Naive thymus-derived CD4-positive, alpha-beta T cell (primary cell): Measurements from ENCODE around the gene VPS9D1. TPM values are rescaled to one million over a fixed set of nuclear protein-coding genes. Genes with fewer than 3 reads are reported as not detected.

Source experiments
- ATAC-seq: fragments of 150-1000 bp; cut with Tn5 transposase; 2 replicates; pipeline ENCODE4 v1.10.0; 2021; ENCODE audit warnings: mild to moderate bottlenecking, moderate library complexity
- CTCF ChIA-PET: fragments of 350-600 bp; sonication (Branson Sonifier 250); formaldehyde crosslinking; loops from one replicate; lab custom pipeline; 2021; ENCODE audit warnings: antibody characterized with exemption; lab: Charles Lee
- POLR2A ChIA-PET: fragments of 350-600 bp; sonication (Branson Sonifier 250); formaldehyde crosslinking; loops from one replicate; lab custom pipeline; 2021; ENCODE audit warnings: antibody characterized with exemption, inconsistent platforms; lab: Charles Lee
- DNase-seq, 9 donors: peaks; one replicate each; pipeline versions ENCODE4 v3.0.0 to v3.0.0-alpha.2; 2020 to 2022; ENCODE audit warnings: mixed read lengths in 1 of 9
- H3K27ac ChIP-seq: one replicate; pipeline ENCODE4 v1.7.0; 2013; ENCODE audit warnings: mild to moderate bottlenecking, low read depth, low read length, moderate library complexity
- H3K27me3 ChIP-seq, 2 donors: one replicate each; pipeline ENCODE4 v1.7.0; 2013; ENCODE audit warnings: low read length in 2 of 2, mild to moderate bottlenecking in 2 of 2, moderate library complexity in 2 of 2; ENCODE audit not compliant: control insufficient read depth in 2 of 2, insufficient read depth in 2 of 2
- H3K36me3 ChIP-seq, 3 experiments: 1 replicate in 2 of 3; 2 replicates in 1 of 3; pipeline ENCODE4 v1.7.0; 2013; ENCODE audit warnings: low read length in 3 of 3, mild to moderate bottlenecking in 3 of 3, moderate library complexity in 1 of 3; ENCODE audit not compliant: insufficient read depth in 3 of 3, control insufficient read depth in 2 of 3
- H3K4me1 ChIP-seq, 2 donors: one replicate each; pipeline ENCODE4 v1.7.0; 2013; ENCODE audit warnings: low read length in 2 of 2, mild to moderate bottlenecking in 2 of 2, moderate library complexity in 1 of 2; ENCODE audit not compliant: control insufficient read depth in 2 of 2, insufficient read depth in 2 of 2
- H3K4me3 ChIP-seq: 2 replicates; pipeline ENCODE4 v1.7.0; 2013; ENCODE audit warnings: mild to moderate bottlenecking, low read length
- H3K9me3 ChIP-seq, 3 experiments: 1 replicate in 2 of 3; 2 replicates in 1 of 3; pipeline ENCODE4 v1.7.0; 2013; ENCODE audit warnings: low read length in 3 of 3; ENCODE audit not compliant: control insufficient read depth in 2 of 3
- H3K27ac Mint-ChIP-seq, 9 donors: one replicate each; pipeline ENCODE4 v1.8.0; 2020 to 2022; ENCODE audit warnings: mixed read lengths in 9 of 9, mild to moderate bottlenecking in 8 of 9, moderate library complexity in 5 of 9, inconsistent platforms in 2 of 9
- H3K27me3 Mint-ChIP-seq, 5 donors: one replicate each; pipeline ENCODE4 v1.8.0; 2021 to 2022; ENCODE audit warnings: mixed read lengths in 5 of 5, mild to moderate bottlenecking in 1 of 5
- H3K36me3 Mint-ChIP-seq, 5 donors: one replicate each; pipeline ENCODE4 v1.8.0; 2020 to 2022; ENCODE audit warnings: mixed read lengths in 5 of 5, mild to moderate bottlenecking in 3 of 5, inconsistent platforms in 1 of 5
- H3K4me1 Mint-ChIP-seq, 7 donors: one replicate each; pipeline ENCODE4 v1.8.0; 2020 to 2022; ENCODE audit warnings: mixed read lengths in 7 of 7, mild to moderate bottlenecking in 3 of 7, inconsistent platforms in 1 of 7
- H3K4me3 Mint-ChIP-seq, 10 donors: one replicate each; pipeline ENCODE4 v1.8.0; 2020 to 2022; ENCODE audit warnings: mild to moderate bottlenecking in 10 of 10, mixed read lengths in 10 of 10, moderate library complexity in 6 of 10, inconsistent platforms in 2 of 10
- H3K9me3 Mint-ChIP-seq, 11 donors: one replicate each; pipeline ENCODE4 v1.8.0; 2020 to 2022; ENCODE audit warnings: mixed read lengths in 11 of 11, mild to moderate bottlenecking in 4 of 11, inconsistent platforms in 1 of 11, moderate library complexity in 1 of 11
- intact Hi-C, 2 donors: fragments of 100-400 bp; cut with micrococcal nuclease; formaldehyde crosslinking; loops; one replicate each; pipeline ENCODE4 v1.15.1; 2023
- polyA plus RNA-seq, 2 donors: library from polyadenylated mRNA; unstranded; fragments of 300-500 nt; fragmentation: Illumina TruSeq; gene quantifications; one replicate each; pipeline ENCODE4 v1.2.3, GENCODE V29; 2021
- total RNA-seq, 6 experiments: library from RNA in 5 of 6; stranded (reverse) in 5 of 6; gene quantifications; 1 replicate in 5 of 6; 2 replicates in 1 of 6; pipeline ENCODE4 v1.2.3 and lab custom pipeline; 2021 to 2026

VPS9D1 gene
- total and polyA plus RNA-seq, 7 experiments from 2014 or later: 0.93 to 28.9 (median 11.9) TPM

DNA sequence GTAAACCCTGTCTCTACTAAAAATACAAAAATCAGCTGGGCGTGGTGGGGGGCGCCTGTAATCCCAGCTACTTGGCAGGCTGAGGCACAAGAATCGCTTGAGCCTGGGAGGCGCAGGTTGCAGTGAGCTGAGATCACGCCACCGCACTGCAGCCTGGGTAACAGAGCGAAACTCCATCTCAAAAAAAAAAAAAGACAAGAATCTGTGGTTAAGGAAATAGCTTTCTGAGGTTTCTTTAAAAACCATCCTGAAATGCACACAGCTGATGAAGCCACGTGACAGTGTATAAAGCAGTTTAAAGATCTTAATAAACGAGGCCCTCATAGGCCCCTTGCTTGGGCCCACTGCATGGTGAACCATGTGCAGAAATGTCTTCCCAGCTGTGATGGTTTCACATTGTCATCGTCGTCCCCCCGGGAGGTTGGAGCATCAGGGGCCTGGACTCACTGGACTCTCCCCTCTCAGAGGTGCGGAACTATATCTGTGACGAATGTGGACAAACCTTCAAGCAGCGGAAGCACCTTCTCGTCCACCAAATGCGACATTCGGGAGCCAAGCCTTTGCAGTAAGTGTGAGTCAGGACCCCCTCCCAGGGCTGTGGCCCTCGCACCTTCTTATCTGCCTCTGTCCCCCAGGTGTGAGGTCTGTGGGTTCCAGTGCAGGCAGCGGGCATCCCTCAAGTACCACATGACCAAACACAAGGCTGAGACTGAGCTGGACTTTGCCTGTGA, 16.8 kb upstream of the VPS9D1 start:
- H3K36me3 Mint-ChIP-seq: peaks cover 11 to 44% (median 29%) of the 10 kb centered on the region in 5 donors
- H3K4me3 Mint-ChIP-seq: peak overlapping the region; percentile 39 to 80 (median 66)
- no peaks in the 10 kb centered on the region for H3K27me3 ChIP-seq
- POLR2A ChIA-PET: interaction anchor here (0.7 to 11.0 kb wide), 11 partner anchors 12 to 136 kb away, joined by 3 to 156 read pairs (median 4); partner anchors contain the start of genes TCF25 and VPS9D1
- ATAC-seq: peak; percentile 86
- peak overlapping the region; percentile 68 to 94 (median 86) for H3K27ac Mint-ChIP-seq
- H3K4me3 ChIP-seq: no peak overlapping the region
- H3K9me3 Mint-ChIP-seq: no peaks in the 10 kb centered on the region
- DNase-seq: peak in 7 of 9 donors; percentile 63 to 83 (median 76)
- CTCF ChIA-PET: interaction anchor here (0.6 to 1.3 kb wide), 6 partner anchors 14 to 38 kb away, joined by 3 to 6 read pairs (median 4); partner anchors contain the start of gene SPATA2L
- H3K27me3 Mint-ChIP-seq: no peaks in the 10 kb centered on the region
- H3K4me1 ChIP-seq: peaks cover 28 to 40% of the 10 kb centered on the region in 2 donors
- H3K27ac ChIP-seq: peak overlapping the region; percentile 46
- H3K9me3 ChIP-seq: no peaks in the 10 kb centered on the region
- H3K4me1 Mint-ChIP-seq: peaks cover 4 to 70% (median 37%) of the 10 kb centered on the region in 7 donors
- peaks cover 32 to 79% (median 52%) of the 10 kb centered on the region in 3 experiments for H3K36me3 ChIP-seq
- intact Hi-C loops: loop anchor here (1.0 to 5.0 kb wide), 4 partner anchors 14 to 50 kb away; no protein-coding TSS in a partner anchor

DNA sequence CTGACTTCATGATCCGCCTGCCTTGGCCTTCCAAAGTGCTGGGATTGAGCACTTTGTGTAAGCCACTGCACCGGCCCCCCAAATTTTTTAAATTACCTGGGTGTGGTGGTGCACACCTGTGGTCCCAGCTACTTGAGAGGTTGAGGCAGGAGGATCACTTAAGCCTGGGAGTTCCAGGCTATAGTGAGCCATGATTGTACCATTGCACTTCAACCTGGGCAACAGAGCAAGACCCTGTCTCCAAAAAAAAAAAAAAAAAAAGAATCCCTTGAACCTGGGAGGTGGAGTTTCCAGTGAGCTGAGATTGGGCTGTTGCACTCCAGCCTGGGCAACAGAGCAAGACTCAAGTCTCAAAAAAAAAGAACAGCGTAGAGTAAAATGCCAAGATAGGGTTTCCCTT, 15.9 kb upstream of the VPS9D1 start:
- H3K4me3 Mint-ChIP-seq: peak overlapping the region in 7 of 10 donors; percentile 46 to 80 (median 66)
- no peak for DNase-seq

DNA sequence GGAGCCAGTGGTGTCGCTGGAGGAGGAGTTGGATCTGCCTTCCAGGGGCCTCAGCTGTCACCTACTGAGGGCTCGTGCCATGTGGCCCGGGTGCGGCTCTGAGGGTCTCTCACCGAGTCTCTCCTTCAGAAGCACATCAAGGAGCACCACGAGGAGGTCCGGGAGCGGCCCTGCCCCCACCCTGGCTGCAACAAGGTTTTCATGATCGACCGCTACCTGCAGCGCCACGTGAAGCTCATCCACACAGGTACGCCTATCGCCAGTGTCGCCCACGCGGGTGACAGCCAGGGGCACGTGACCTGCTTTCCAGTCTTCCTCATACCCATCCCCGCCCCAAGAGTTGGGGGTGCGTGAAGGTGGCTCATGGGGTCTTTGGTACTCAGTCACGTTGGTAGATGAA, 13.1 kb upstream of the VPS9D1 start:
- peaks cover 38 to 98% (median 70%) of the 10 kb centered on the region in 3 experiments for H3K36me3 ChIP-seq
- H3K4me1 ChIP-seq: peaks cover 37 to 58% of the 10 kb centered on the region in 2 donors
- H3K36me3 Mint-ChIP-seq: peaks cover 6 to 53% (median 35%) of the 10 kb centered on the region in 5 donors
- ATAC-seq (no peak), DNase-seq (no peak)
- no peak overlapping the region for H3K27ac Mint-ChIP-seq
- POLR2A ChIA-PET: interaction anchor here (1.0 to 11.0 kb wide), 2 partner anchors 9 to 31 kb away, joined by 4 to 156 read pairs; no protein-coding TSS in a partner anchor
- no peaks in the 10 kb centered on the region for H3K27me3 ChIP-seq
- no peak overlapping the region for H3K4me3 Mint-ChIP-seq
- H3K27ac ChIP-seq: no peak overlapping the region
- CTCF ChIA-PET: no interaction called here
- H3K4me1 Mint-ChIP-seq: peaks cover 13 to 86% (median 52%) of the 10 kb centered on the region in 7 donors
- no peaks in the 10 kb centered on the region for H3K27me3 Mint-ChIP-seq
- H3K4me3 ChIP-seq: no peak overlapping the region
- H3K9me3 ChIP-seq: no peaks in the 10 kb centered on the region
- intact Hi-C loops: no loop called here
- no peaks in the 10 kb centered on the region for H3K9me3 Mint-ChIP-seq

More for the DNA sequence above, 15.9 kb upstream of the VPS9D1 start:
- Histone ChIP-seq H3K27me3 (no peaks in the 10 kb centered on the region), H3K4me1 (peaks cover 28 to 43% of the 10 kb centered on the region in 2 donors), H3K4me3 (no peak overlapping the region), H3K9me3 (no peaks in the 10 kb centered on the region), H3K27ac (peak overlapping the region; percentile 46), H3K36me3 (peaks cover 32 to 89% (median 59%) of the 10 kb centered on the region in 3 experiments)
- Mint-ChIP-seq H3K36me3 (peaks cover 11 to 50% (median 34%) of the 10 kb centered on the region in 5 donors), H3K27me3 (no peaks in the 10 kb centered on the region), H3K9me3 (no peaks in the 10 kb centered on the region), H3K27ac (peak overlapping the region in 8 of 9 donors; percentile 7 to 94 (median 87)), H3K4me1 (peaks cover 9 to 79% (median 46%) of the 10 kb centered on the region in 7 donors)
- CTCF ChIA-PET: interaction anchor here (1.1 to 1.3 kb wide), 2 partner anchors 31 to 37 kb away, joined by 4 to 5 read pairs; no protein-coding TSS in a partner anchor
- no peak for ATAC-seq
- POLR2A ChIA-PET: interaction anchor here (1.3 to 11.0 kb wide), 5 partner anchors 10 to 49 kb away, joined by 3 to 156 read pairs (median 15); partner anchors contain the start of gene VPS9D1
- intact Hi-C loops: loop anchor here in 1 of 2 donors (5.0 kb wide), 1 partner anchor 51 kb away; no protein-coding TSS in a partner anchor

DNA sequence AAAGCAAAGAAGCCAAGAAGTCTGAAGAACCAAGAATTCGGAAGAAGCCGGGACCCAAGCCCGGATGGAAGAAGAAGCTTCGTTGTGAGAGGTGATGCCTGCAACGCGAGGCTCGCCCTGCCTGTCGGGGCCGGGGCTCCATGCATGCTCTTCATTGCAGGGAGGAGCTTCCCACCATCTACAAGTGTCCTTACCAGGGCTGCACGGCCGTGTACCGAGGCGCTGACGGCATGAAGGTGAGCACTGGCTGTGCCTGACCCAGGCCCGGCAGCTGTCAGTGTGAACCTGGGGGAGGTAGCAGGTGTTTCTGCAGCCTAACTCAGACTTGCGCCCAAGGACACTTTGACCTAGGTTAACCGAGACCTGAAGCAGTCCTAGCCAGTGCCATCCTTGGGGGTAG, 12.6 kb upstream of the VPS9D1 start:
- CTCF ChIA-PET: no interaction called here
- H3K4me3 ChIP-seq: no peak overlapping the region
- DNase-seq: no peak
- H3K9me3 Mint-ChIP-seq: no peaks in the 10 kb centered on the region
- H3K27me3 Mint-ChIP-seq: no peaks in the 10 kb centered on the region
- no peaks in the 10 kb centered on the region for H3K27me3 ChIP-seq
- peak overlapping the region in 2 of 10 donors; percentile 6 to 7 for H3K4me3 Mint-ChIP-seq
- intact Hi-C loops: no loop called here
- peaks cover 6 to 51% (median 35%) of the 10 kb centered on the region in 5 donors for H3K36me3 Mint-ChIP-seq
- ATAC-seq: no peak
- POLR2A ChIA-PET: interaction anchor here (0.7 to 11.0 kb wide), 3 partner anchors 8 to 33 kb away, joined by 3 to 156 read pairs (median 4); no protein-coding TSS in a partner anchor
- H3K27ac ChIP-seq: no peak overlapping the region
- no peaks in the 10 kb centered on the region for H3K9me3 ChIP-seq
- H3K4me1 Mint-ChIP-seq: peaks cover 13 to 84% (median 50%) of the 10 kb centered on the region in 7 donors
- peaks cover 36 to 96% (median 67%) of the 10 kb centered on the region in 3 experiments for H3K36me3 ChIP-seq
- peaks cover 39 to 53% of the 10 kb centered on the region in 2 donors for H3K4me1 ChIP-seq
- peak overlapping the region in 2 of 9 donors; percentile 8 to 67 for H3K27ac Mint-ChIP-seq

DNA sequence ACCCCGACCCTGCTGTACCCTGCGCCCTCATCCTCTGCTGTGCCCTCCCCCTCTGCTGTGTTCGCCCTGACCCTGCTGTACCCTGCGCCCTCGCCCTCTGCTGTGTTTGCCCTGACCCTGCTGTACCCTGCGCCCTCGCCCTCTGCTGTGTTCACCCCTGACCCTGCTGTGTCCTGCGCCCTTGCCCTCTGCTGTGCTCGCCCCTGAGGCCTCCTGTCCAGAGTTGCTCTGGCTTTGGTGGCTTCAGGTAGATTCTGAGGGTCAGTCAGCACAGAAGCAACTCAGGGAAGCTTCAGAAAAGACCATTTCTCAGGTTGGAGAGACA, 12.2 kb upstream of the VPS9D1 start:
- intact Hi-C loops: no loop called here
- H3K4me1 ChIP-seq: peaks cover 38 to 50% of the 10 kb centered on the region in 2 donors

More for the DNA sequence above, 12.2 kb upstream of the VPS9D1 start:
- Mint-ChIP-seq H3K27me3 (no peaks in the 10 kb centered on the region), H3K9me3 (no peaks in the 10 kb centered on the region), H3K27ac (peak overlapping the region in 4 of 9 donors; percentile 8 to 89 (median 55)), H3K4me3 (peak overlapping the region in 4 of 10 donors; percentile 6 to 41 (median 16)), H3K36me3 (peaks cover 4 to 50% (median 35%) of the 10 kb centered on the region in 5 donors), H3K4me1 (peaks cover 13 to 83% (median 49%) of the 10 kb centered on the region in 7 donors)
- Histone ChIP-seq H3K27ac (no peak overlapping the region), H3K36me3 (peaks cover 32 to 95% (median 66%) of the 10 kb centered on the region in 3 experiments), H3K9me3 (no peaks in the 10 kb centered on the region), H3K4me3 (no peak overlapping the region), H3K27me3 (no peaks in the 10 kb centered on the region)
- ATAC-seq (no peak), DNase-seq (no peak)
- POLR2A ChIA-PET: interaction anchor here (0.7 to 11.0 kb wide), 3 partner anchors 8 to 33 kb away, joined by 3 to 156 read pairs (median 4); no protein-coding TSS in a partner anchor
- CTCF ChIA-PET: interaction anchor here (0.5 to 1.1 kb wide), 2 partner anchors 33 to 54 kb away, joined by 3 to 6 read pairs; no protein-coding TSS in a partner anchor
